GM18526 (cell line): ENCODE results near the gene TFF3.

ENCODE experiments used
- POLR2A ChIP-seq: IDR thresholded peaks from 3 replicates; pipeline ENCODE4 v1.6.1; 2011; ENCODE audit not compliant: insufficient read length; ENCODE audit errors: extremely low read depth

TFF3 gene, protein sequence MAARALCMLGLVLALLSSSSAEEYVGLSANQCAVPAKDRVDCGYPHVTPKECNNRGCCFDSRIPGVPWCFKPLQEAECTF

DNA sequence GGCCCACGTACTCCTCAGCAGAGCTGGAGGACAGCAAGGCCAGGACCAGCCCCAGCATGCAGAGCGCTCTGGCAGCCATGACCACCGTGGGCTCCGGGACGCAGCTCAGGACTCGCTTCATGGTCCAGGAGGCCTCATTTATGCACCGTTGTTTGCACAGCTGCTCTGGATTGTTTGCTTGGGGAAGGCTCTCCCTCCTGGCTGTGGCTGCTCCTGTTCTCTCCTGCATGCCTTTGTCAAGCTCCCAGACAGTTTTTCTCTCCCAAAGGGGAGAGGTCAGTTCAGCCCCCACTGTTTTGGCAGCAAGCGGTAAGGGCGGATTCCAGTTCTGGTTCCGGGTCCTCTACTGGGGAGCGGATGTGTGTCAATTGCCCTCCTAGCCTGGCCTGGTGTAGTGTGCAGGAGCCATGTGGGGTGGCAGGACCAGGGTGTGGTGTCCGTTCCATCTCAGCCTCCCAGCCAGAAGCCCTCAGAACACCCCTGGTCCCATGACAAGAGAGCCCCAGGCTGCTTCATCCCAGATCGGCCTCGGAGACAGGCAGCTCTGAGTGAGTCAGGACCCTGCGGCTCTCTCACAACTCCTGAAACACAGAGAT, at the start of gene TFF3:
TSS of gene TFF3 (minus strand) at position 114 of the 596 bp plus-strand sequence. CDS start at position 79, 35 bp downstream.
- TF ChIP-seq POLR2A = no peak

DNA sequence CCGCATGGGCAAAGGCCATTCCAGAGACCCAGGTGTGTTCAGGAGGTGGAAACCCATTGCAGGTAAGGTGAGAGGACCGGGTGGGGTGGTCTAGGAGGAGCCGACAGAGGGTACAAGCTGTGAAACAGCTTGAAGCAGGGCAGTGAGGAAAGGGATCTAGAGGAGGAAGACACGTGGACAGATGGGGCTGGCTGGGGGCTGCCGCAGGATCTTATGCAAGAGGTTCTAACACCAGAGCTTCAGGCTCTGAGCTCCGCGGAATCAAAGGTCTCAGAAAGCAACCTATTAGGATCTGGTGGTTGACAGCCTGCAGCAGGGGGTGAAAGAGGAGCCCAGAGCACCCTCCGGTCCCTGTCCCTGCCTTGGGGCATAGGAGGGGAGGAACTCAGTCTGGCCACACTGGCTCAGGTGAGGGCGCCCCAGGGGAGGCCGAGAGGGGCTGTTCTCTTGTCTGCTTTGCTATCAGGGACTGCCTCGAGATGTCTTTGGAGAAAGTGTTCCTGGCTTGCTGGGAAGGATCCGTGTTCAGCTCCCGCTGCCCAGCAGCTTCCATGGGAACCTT, 49.2 kb upstream of the TFF3 start:
- no peak for TF ChIP-seq POLR2A

DNA sequence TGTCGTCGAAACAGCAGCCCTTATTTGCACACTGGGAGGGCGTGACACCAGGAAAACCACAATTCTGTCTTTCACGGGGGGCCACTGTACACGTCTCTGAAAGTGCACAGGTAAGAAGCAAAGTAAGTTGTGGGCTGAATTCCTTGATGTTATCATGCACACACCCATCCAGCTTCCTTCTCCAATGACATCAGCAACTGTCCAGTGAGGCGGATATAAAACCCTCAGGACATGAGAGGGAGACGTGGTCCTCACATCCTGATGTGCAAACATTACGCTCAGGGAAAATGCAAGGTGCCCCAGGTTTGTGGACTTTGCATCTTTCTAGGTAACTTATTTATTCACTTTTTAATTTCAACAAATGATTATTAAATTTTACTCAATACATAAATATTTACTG, 48.1 kb upstream of the TFF3 start:
- TF ChIP-seq POLR2A = no peak

DNA sequence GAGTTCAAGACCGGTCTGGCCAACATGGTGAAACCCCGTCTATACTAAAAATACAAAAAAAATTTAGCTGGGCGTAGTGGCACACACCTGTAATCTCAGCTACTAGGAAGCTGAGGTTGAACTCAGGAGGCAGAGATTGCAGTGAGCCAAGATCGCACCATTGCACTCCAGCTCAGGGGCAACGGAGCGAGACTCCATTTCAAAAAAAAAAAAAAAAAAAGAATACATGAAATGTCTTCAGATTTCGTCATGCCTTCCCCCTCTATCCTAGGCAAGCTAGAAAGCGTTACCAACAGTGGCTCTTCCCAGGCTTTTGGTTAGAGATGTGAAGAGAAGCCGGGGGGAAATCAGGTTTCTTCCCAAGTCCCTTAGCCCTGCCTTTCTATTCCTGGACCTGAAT, 47.5 kb upstream of the TFF3 start:
- no peak for TF ChIP-seq POLR2A

DNA sequence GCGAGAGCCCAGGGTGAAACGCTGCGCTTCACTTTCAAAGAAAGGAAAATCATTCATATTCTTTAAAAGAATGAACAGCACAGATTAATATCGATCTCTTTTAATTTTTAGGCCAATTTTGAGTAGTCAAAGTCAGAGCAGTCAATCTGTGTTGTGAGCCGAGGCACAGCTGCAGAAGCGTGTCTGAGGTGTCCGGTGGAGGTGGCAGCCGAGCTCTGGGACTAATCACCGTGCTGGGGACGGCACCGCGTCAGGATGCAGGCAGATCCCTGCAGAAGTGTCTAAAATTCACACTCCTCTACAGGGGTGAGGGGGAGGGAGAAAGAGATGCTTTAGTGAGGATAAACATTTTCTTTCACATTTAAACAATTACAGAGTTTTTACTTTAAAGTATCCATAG, 47.0 kb upstream of the TFF3 start:
- TF ChIP-seq POLR2A = no peak

DNA sequence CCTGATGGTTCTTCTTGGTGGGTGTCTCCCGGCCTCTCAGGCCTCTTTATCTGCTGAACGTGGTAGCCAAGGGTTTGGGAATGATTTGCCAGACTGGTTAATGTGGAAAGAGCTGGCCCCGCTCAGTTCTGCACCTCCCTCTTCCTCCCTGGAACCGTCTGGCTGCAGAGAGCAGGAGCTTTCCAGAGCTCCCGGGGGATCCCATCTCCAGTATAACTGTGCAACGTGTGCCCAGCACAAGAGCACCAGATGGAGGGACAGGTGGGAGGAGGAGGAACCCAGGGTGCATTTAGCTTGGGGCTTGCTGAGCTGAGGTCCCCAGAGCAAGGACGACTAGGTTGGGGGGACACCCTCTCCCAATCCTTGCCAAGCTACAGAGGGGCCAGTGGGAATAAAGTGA, 46.1 kb upstream of the TFF3 start:
- TF ChIP-seq POLR2A = no peak

DNA sequence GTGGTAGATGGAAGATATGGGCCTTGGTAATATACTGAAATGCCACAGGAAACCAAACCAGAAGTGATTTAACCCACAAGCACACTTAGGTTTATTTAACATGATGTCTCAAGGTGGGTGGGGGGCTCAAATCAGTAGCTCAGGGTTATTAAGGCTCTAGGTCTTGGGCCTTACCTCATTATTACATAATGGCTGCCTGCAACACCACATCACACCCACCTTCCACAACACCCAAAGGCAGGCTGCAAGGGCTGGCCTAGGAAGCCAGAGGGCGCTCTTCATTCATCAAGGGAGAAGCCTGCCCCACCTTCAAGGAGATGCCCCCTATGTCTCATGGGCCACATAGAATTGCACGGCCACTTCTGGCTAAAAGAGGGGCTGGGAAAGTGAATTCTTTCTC, 45.1 kb upstream of the TFF3 start:
- TF ChIP-seq POLR2A = no peak

DNA sequence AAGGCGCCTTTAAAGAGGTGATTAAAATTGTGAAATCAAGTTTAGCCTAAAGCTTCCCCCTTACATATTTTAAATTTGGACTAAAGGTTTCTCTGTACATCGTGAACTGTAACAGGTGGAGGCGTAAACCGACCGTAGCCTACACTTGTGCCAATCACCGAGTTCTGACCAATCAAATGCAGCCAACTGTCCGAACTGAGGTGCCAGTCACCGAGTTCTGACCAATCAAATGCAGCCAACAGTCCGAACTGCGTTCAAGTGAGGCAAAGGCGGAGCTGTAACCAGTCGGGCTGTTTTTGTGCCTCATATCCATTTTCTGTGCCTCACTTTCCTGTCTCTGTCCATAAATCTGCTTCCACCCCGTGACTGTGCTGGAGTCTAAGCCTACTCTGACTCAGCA, 43.7 kb upstream of the TFF3 start:
- no peak for TF ChIP-seq POLR2A

DNA sequence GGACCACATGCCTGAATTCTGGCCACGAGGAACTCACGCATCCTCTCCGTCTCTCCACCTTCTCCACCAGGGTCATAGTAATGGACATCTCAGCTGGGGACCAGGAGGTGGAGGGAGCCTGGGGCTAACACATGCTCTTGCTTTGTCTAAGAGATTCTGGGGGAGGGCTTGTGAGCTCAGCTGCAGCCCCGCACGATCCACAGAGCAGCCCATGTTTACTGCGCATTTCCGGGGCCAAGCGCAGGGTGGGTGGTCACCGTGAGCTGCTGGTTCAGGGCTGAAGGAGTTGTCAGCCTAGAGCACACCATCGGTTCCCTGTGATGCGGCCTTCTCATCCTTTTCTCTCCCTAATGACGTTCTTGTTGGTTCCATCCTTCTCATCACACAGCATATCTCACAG, 43.1 kb upstream of the TFF3 start:
- TF ChIP-seq POLR2A = no peak

DNA sequence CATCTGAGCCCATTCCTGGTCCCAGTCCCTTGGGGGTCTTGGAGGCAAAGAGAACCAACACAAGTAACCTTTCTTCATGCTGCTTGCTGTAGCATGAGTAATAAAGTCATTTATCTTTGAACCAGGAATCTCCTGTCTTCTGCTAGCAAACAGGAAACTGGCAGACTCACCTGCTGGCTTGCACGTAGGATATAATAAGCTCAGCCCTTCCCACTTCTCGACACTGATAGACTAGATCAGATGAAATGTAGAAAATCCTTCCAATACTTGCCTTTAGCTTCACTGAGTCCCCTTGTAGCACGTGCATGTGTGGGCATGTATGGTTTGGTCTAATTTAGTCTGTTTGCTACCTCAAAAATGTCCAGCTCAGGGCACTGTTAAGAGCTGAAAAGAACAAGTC, 42.1 kb upstream of the TFF3 start:
- TF ChIP-seq POLR2A = no peak

DNA sequence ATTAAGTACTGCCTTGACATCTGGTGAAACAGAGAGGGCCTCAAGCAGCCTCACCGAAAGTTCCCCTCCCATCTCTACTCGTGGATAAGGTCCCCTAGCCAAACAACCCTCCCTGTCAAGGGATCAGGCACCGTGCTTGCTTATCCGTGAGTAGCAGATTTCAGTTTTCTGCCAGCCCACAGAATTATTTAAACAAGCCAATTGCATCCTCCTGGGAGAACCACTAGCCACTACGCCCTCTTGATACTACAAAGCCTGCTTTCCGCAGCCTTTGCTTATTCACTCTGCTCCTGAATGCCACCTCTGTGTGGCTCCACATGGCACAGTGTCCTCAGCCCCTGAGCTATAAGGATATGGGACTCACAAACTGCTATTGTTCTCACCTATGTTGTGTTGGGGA, 41.4 kb upstream of the TFF3 start:
- no peak for TF ChIP-seq POLR2A

DNA sequence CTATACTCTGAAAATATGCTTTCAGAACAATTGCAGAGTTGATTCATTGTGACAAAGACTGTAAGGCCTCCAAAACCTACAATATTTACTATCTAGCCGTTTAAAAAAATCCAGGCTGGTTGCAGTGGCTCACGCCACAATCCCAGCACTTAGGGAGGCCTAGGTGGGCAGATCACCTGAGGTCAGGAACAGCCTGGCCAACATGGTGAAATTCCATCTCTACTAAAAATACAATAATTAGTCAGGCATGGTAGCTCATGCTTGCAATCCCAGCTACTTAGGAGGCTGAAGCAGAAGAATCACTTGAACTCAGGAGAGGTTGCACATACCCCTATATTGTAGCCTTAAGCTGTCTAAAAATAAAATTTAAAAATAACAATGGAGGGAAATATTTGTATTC, 40.8 kb upstream of the TFF3 start:
- no peak for TF ChIP-seq POLR2A

DNA sequence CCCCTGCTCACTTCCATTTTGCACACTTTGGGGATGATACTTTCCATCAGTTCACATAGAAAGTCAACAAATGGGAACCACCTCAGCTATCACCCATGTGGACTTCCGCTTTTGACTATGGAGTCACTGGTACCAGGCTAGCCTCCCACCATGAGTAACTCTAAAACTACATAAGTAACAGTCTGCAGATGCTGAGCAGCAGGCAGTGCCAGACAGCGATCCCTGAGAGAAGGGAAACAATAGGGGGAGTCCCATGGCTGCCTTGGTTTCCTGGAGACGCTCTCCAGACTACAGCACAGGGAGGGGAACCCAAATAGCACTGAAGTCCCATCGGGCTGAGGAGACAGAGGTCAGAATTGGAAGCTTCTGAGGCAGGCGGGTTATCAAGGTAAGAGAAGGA, 38.4 kb upstream of the TFF3 start:
- no peak for TF ChIP-seq POLR2A

DNA sequence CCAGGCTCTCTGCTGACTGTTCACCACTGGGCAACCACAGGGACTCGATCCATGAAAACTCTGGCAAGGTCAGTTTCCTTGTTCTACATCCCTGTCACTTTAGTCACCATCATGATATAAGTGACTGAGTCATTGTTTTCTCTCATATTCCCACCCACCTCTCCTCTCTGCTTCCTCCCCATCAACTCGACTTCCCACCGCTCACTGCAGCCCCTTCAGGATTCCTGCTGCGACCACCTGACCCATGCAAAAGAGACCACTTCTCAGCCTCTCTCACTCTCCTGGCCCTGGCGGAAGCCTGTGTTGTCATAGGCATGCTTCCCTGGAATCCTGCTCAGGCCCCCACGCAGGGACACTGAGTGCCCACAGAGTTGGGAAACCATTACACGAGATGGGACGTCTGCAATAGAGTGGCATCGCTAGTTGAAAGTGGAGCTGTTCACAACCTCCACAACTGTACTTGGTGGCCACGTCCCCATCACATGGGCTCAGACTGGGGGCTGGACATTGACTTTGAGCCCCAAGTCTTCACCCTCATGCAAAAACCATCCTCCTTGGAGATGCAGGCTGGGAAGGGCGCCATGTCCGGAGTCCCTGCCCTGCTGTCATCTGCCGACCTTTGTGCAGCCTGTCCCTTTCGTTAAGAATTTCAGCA, 37.4 kb upstream of the TFF3 start:
- no peak for TF ChIP-seq POLR2A

DNA sequence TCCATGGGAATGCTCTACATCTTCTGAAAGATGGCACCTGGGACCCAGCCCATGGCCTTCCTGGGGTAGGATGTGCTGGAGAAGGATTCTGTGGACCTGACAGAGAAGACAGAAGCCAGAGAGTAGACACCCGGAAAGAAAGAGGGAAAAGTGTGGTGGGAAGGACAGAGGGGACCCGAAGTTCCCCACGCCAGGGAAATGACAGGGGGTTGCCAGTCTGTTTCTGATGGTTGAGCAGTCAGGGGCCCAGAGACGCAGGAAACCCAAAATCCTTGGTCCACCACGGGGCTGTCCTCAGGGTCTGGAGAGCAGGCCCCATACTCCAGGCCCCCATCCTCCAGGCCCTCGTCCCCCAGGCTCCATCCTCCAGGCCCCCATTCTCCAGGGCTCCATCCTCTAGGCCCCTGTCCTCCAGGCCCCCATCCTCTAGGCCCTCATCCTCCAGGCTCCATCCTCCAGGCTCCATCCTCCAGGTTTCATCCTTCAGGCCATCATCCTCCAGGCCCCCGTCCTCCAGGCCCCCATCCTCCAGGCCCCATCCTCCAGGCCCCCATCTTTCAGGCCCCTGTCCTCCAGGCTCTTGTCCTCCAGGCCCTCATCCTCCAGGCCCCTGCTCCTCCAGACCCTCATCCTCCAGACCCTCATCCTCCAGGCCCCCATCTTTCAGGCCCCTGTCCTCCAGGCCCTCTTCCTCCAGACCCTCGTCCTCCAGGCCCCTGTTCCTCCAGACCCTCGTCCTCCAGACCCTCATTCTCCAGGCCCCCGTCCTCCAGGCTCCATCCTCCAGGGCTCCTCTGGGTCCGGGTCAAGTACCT, 36.6 kb upstream of the TFF3 start:
- no peak for TF ChIP-seq POLR2A

DNA sequence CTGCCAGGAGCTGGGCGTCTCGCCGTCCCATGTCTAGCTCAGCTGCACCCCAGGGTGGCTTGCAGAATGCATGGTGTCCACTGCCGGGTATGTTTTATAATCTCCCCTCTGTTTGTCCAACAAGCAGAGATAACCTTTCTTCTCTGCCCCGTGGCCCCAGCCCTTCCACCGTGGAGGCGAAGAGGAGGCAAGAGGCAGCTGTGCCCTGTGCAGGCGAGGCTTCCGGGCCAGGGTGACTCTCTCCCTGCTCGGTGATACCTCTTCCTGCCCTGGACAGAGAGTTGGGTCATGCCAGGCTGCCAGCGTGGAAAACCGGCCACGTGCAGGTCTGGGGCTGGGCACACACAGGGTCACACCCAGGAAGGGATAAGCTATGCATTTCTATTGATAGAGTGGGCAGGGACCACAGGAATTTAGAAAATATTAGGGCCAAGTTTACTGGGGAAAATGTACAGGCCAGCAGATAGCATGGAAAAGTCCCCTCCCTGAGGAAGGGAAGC, 35.8 kb upstream of the TFF3 start, which contains the start of gene TFF2:
TSS of gene TFF2 (minus strand) at position 68 of the 500 bp plus-strand sequence. CDS start at position 31, 37 bp downstream.
- TF ChIP-seq POLR2A = no peak

DNA sequence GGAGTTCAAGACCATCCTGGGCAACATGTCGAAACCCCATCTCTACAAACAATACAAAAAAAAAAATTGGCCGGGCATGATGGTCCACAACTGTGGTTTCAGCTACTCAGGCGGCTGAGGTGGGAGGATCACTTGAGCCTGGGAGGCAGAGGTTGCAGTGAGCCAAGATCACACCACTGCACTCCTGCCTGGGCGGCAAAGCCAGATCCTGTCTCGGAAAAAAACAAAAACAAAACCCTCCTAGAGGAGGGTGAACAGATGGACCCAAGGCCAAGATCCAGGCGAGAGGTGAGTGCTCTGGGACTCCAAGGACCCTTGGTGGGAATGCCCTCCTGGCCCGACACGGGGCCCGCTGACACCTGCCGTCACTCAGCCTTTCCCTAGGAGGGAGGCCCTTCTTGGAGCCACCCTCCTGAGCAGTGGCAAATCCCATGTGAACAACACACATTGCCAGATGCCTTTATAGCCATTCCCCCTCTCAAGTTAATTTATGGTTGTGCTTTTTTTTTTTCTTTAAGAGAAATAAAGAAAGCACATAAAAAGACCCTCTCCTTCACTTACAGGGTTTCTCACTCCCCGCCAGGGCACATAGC, 35.2 kb upstream of the TFF3 start:
- TF ChIP-seq POLR2A = no peak
